Measurements from ENCODE around the gene DOCK10.

Gene DOCK10

DNA sequence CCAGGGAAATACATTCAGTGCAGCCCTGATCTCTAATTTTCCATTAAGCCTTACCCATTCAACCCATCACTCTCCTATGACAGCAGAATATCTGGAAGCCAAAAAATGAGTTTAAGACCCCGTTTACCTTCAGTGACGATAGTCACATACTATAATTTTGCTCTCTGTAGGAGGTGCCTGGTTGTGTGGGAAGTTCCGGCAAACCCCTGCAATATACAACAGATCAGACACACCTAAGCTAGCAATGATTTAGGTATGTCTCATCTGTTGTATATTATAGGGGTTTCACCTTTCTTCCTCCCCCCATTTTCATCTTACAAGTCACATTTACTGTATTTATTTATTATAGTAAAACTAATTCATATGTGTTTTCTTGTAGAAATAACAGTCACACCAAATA is 101.7 kb downstream of the DOCK10 start:
- no peak overlapping the region for H3K4me3 ChIP-seq (ENCODE audit: low read length)
- TF ChIP-seq CTCF (conservative IDR thresholded peaks at IDR 0.05; ENCODE audit: low read length) = no peak
- DNase-seq (ENCODE audit: low read depth) = no peak

DNA sequence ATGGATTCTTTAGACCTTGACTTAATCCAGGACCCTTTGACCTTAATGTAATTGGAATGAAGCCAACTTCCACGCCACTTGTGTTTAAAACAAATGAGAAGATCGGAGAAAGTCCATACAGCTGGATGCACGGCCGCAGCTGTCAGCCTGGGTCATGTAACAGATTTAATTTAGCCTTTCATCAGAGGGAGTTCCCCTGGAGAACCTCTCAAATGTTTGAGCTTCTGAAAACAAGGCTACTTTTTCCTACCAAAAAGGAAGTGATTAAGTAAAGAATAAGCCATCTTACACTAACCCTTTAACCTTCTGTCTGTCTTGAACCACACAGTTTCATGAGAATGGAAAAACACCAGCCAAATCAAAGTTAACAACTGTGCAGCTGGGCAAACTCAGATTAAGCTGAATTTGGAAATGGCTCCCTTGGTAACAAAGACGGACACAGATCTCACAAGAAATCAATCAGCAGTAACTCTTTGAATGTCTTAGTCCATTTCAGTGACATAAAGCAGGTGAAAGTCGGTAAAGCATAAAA is 103.6 kb downstream of the DOCK10 start:
- no peak for DNase-seq (ENCODE audit: low read depth)
- TF ChIP-seq CTCF (conservative IDR thresholded peaks at IDR 0.05; ENCODE audit: low read length) = no peak
- H3K4me3 ChIP-seq (ENCODE audit: low read length) = no peak overlapping the region

- DNase-seq (ENCODE audit: low read depth) = no peak
- TF ChIP-seq CTCF (conservative IDR thresholded peaks at IDR 0.05; ENCODE audit: low read length) = no peak
- H3K4me3 ChIP-seq (ENCODE audit: low read length) = no peak overlapping the region
These were observed 104.4 kb downstream of the DOCK10 start for GRCh38 chr2:224937887-224938286.

- no peak for TF ChIP-seq CTCF (conservative IDR thresholded peaks at IDR 0.05; ENCODE audit: low read length)
- no peak for DNase-seq (ENCODE audit: low read depth)
- no peak overlapping the region for H3K4me3 ChIP-seq (ENCODE audit: low read length)
These were observed 107.6 kb downstream of the DOCK10 start for GRCh38 chr2:224934526-224935188.

DNA sequence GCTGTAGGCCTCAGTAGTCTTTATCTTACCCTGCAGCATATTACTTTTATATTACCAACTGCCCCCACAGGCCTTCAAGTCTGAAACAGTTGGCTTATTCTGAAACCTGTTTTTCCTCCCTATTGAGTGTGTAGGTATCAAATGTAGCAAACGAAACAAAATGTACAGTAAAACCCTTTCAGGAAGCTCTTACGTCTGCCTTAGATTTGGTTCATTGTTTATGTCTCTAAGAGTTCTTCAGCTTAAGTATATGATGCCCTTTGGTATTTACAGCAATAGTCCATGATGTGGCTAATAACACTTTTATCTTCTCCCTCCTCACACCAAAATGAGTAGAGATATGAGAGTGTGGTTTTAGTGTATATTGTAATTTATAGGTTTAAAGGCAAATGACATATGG is 108.8 kb downstream of the DOCK10 start:
- no peak for TF ChIP-seq CTCF (conservative IDR thresholded peaks at IDR 0.05; ENCODE audit: low read length)
- H3K4me3 ChIP-seq (ENCODE audit: low read length) = no peak overlapping the region
- no peak for DNase-seq (ENCODE audit: low read depth)

- H3K4me3 ChIP-seq (ENCODE audit: low read length) = no peak overlapping the region
- no peak for DNase-seq (ENCODE audit: low read depth)
- no peak for TF ChIP-seq CTCF (conservative IDR thresholded peaks at IDR 0.05; ENCODE audit: low read length)
These were observed 109.7 kb downstream of the DOCK10 start for GRCh38 chr2:224932522-224932921.

- no peak for TF ChIP-seq CTCF (conservative IDR thresholded peaks at IDR 0.05; ENCODE audit: low read length)
- no peak for DNase-seq (ENCODE audit: low read depth)
- H3K4me3 ChIP-seq (ENCODE audit: low read length) = no peak overlapping the region
These were observed 110.3 kb downstream of the DOCK10 start for GRCh38 chr2:224931956-224932355.
